NCI-H1694 (cell line): ENCODE data around the gene AP2A2.
A peak's percentile ranks its signal among the peaks of the same experiment; 100 is the strongest.

Experiments
- DNase-seq: peaks from one replicate; lab custom pipeline; 2025; lab: John Stamatoyannopoulos, UW

AP2A2 gene

DNA sequence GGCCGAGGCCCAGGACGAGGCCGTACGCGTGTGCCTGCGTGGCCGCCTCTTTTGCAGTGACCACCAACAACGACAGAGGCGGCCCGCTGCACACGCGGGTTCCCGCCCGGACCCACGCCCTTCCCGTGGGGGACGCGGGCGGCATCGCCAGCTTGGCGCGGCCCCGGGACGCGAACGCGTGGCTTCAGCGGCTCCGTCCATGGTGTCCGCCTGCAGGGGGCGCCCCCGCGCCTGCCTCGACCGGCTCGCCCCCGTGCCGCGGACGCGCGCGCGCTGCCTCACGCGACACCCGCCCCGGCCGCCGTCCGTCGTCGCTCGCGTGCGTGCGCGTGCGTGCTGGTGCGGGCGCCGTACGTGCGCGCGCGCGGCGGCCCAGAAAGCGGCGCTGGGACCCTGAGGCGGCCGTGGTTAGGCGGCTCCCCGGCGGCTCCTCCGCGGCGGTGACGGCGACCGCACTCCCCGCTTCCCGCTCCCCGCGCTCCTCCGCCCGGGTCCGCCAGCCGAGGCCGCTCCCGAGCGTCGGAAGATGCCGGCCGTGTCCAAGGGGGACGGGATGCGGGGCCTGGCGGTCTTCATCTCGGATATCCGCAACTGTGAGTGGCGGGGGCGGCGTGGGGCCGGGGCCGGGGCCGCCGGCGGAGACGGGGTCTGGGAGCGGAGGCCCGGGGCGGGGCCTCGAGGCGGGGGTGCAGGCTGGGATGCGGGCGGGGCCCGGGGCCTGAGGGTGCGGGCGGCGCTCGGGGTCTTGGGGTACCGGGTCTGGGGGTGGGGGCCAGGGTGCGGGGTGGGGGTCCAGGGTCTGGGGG, at the start of gene AP2A2:
TSS of gene AP2A2 (plus strand) at position 375 of the 806 bp plus-strand sequence. CDS start at position 527, 152 bp downstream.
- peak; percentile 29 for DNase-seq

DNA sequence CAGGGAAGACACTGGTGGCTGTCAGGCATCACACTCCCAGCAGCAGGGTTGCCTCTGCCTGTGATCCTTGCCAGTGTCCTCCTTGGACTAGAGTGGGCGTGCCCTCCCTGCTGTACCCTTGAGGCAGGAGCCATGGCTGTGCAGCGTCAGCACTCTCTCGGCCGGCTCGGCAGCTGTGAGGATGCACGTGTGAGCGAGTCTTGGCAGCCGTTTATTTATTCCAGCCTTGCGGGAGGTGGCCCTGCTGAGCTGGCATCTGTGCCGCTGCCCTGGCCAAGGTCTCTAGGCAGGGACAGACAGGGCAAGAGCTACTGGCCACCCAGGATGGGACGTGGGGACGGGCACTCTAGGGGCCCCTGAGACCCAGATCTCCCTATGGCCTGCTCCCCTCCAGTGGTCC, 49.1 kb upstream of the AP2A2 start:
- peak; percentile 82 for DNase-seq

DNA sequence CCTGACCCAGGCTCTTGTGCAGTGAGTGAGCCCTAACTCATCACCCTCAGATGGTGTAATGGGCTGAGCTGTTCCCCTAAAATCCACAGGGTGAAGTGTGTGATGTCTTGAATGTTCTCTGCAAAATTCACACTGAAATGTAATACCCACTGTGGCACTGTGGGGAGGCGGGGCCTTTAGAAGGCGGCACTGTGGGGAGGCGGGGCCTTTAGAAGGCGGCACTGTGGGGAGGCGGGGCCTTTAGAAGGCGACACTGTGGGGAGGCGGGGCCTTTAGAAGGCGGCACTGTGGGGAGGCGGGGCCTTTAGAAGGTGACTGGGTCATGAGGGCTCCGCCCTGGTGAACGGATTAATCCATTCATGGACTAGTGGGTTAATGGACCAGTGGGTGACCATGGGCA, 48.1 kb upstream of the AP2A2 start:
- no peak for DNase-seq

DNA sequence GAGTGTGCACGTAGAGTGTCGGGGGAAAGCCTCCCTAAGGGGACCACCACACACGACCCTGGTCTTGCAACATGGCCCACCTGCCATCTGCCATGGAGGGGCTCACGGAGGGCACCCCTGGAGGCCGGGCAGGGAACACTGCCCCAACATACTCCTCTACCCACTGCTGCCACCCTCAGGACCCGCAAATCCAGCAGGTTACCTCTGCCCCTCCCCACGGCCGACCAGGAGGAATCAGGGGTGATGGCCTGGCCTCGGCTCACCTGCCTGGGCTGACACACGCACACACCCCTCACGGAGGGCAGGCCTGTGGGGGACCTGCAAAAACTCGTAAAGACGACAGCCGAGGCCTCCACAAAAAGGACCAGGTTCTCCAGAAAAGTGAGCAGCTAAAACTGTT, 45.2 kb upstream of the AP2A2 start:
- no peak for DNase-seq

DNA sequence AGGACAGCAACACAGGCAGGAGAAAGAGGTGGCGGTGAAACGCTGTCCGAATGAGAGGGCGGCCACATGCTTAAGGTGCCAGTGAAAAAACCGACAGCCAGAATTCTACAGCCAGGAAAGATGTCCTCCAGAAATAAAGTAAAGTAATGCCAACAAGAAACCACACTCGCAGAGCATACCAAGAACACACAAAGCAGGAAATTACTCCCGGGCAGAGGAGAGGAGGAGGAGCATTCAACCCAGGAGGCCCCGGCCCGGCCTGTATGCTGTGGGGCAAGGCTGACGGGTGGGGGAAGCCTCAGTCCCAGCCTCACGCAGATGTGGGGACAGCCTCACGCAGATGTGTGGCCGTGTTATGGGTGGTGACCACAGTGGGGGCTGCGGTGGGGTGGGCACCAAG, 43.1 kb upstream of the AP2A2 start:
- no peak for DNase-seq

DNA sequence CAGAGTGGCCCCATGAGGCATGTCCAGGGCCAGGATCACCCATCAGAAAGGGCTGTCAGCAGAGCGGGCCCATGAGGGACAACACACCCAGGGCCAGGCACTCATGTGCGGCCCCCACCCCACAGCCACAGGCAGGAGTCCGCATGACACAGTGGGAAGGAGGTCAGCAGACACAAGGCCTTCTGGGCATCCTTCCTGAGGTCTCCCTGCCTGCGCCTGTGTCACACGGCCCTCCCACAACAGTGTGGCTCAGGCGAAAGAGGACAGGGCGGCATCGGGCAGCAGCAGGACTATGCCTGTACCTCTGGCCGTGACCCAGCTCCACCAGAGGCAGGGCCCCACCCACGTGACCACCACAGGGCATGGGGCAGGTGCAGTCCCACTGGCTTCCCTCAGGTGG, 42.1 kb upstream of the AP2A2 start:
- no peak for DNase-seq

DNA sequence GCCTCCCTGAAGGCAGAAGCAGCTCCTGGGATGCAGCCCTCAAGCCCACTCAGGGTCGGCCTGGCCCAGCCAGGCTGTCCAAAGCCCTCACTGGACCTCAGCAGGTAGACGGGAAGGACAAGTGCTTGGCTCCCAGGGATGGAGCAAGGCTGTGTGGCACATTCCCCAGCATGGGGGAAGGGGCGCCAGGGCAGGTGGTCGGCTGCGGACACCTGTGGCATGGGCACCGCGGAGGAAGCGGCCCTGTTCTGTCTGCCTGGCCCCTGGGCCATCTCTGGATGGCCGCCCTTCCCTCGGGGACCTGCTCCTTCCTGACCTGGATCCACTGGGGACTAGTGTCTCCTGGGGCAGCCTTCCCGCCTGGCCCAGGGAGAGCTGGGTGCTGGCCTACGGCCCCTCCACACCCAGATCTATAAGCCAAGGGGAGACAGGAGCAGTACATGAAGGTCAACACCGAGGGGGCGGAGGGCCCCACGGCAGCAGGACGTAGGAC, 41.0 kb upstream of the AP2A2 start:
- no peak for DNase-seq

DNA sequence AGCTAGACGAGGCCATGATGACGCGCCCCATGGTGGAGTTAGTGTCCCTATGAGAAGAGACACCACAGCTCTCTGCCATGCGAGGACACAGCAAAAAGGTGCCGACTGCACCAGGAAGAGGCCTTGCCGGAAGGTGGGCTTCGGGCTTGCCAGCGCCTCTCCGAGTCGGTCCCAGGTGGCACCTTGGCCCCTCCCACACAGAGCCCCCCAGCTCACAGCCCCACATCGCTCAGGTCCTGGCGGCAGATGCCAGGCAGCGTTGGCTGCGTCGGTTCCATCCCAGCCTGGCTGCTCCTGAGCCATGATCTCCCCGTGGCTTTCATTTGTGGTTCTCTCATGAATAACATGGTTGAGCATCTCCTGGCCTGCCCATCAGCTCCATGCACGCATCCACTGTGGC, 39.1 kb upstream of the AP2A2 start:
- DNase-seq: no peak

DNA sequence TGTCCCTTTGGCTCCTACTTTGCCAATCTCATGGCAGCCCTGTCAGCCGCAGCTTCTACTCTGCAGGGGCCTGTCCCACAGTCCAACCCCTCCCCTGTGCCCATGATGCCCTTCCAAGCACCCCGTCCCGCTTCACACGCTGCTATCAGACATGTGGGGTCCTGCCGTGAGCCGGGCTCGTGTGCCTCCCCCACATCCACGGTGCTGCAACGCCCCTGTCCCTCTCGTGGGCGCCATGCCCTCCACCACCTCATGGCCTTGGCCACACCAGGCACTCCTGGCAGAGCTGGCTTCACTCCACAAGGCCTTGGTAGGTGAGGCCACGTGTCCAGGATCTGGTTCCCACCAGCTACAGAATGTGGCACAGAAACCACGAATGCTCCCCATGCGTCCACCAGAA, 38.1 kb upstream of the AP2A2 start:
- no peak for DNase-seq

DNA sequence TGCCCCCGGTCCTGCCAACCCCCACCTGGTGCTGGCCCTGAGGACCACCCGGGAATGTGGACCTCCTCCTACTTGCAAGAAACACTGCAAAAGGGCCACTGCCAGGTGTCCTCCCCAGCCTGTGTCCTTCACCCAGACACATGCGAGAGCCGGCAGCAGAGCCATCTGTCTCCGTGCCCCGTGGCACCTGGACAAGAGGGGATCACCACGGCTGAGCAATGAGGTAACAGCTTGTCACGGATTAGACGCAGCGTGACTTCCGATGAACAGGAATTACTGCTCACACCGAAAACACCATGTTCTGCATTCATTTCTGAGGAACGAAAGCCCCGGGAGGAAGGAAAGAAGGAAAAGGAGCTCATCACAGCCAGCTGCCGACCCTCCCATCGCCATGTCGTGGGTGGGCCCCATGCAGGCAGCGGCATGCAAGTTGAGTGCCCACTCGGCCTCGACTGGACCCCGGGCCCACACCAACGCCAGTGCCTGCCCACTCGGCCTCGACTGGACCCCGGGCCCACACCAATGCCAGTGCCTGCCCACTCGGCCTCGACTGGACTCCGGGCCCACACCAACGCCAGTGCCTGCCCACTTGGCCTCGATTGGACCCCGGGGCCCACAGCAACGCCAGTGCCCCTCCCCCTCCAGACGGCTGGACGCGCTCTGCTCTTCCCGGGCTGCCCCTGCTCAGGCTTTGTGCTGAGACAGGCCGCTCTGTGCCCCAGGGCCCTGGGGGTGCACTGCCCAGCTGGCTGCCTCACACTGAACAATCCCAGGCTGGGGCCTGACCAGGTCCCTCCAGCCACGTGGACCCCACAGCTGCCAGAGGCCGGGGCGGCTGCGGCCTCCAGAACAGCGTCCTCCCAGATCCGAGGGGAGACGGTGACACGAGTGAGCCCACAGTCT, 37.1 kb upstream of the AP2A2 start:
- DNase-seq: no peak

DNA sequence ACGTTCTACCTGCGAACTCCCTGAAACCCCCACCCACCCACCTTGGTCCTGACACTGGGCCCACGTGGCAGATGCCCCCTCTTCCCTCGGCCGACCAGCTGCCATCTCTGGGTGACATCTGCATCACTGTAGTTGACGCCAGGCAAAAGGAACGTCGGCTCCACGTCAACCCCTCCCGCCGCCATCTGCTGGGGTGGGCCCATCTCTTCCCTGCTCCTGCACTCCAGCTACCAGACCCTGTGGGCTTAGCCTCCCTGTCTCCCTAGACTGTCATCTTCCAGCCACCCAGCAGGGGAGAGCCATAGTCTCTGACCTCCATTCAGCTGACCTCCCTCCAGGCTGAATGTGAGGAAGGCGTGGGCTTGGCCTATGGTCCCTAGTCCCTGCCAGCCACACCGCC, 36.4 kb upstream of the AP2A2 start:
- DNase-seq: peak; percentile 69

DNA sequence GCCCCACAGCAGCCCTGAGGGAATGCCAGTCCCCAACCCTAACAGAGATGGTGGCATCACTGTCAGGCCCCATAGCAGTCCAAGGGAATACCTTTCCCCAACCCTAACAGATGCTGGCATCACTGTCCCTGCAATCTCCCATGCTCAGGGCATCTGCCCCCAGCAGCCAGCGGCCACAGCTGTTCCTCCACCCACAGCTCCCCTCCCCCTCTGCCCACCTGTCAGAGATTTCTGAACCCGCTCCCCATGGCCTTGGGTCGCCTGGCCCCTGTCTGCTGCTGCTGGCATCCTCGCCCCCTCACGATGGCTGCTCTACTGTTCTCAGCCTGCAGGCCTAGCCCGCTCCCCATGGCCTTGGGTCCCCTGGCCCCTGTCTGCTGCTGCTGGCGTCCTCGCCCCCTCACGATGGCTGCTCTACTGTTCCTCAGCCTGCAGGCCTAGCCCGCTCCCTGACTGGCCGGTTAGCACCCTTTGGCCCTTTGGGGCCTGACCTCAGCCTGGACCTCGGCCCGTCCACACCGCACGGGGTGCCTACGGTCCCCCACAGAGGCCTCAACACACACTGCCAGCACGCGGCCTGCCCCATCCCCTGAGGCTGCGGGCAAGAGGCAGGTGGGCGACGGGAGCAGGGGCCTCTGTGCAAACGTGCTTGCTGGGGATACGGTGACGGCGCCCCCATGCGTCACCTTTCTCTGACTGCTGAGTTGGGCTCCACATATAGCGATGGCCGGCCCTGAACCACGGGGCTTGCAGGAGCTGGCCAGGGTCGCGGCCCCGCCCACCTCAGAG, 35.8 kb upstream of the AP2A2 start:
- peak; percentile 36 for DNase-seq

DNA sequence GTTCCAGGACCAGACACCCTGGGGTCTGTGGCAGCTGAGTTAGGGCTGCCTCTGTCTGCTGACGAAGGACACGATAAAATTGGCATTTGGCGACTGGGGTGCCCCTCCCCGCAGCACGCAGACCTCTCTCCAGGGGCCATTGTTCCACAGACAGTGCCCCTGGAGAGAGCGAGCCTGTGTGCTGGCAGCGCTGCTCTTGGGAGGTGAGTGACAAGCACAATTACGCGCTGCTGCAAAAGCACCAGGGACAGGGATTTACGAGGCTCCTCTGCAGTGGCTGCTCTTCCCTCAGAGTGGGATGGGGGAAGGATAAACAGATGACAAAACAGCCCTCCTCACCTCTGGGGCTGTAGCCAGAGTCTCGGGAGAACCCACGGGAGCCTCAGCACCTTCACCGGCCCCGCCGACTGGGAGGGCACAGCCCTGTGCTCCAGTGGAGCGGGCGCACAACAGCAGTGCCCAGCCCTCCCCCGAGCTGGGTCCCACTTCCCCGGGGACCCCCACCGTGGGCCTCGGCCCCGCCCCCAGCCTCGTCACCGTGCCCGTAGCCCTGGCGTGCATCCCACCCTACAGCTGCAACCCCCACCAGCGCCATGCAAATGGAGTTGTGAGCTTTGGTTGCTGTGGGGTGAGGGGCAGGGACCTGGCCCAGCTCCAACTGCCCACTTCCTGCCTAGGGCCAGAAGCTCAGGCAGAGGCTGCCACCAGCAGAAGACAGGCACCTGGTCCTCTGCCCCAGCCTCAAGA, 34.7 kb upstream of the AP2A2 start:
- peak; percentile 52 for DNase-seq

DNA sequence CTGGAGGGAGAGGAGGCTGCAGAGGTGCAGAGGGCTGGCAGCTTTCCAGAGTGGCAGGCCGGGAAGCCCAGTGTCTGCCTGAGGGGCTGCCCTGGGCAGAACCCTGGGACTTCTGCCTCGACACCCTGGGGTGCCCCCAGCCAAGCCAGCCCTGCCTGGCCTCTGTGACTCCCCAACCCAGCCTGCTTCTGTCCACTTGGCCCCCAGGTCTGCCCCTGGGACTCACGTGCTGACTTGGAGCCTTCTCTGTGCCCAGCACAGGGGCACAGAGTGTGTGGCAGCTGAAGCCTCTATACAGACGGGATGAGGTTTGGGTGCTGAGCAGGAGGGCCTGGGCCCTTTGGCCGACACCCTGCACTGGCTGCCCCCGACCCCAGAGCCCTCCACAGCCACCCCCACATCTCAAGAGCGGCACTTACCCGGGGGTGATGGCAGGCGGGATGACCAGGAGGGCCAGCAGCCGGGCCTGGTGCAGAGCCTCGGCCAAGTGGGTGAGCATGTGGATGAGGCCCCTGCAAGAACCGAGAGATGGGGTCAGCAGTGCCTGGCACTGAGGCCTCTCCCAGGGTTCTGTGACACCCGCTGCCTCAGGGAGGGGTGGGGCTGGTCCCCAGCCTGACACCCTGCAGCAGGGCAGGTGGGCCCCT, 32.5 kb upstream of the AP2A2 start:
- no peak for DNase-seq

DNA sequence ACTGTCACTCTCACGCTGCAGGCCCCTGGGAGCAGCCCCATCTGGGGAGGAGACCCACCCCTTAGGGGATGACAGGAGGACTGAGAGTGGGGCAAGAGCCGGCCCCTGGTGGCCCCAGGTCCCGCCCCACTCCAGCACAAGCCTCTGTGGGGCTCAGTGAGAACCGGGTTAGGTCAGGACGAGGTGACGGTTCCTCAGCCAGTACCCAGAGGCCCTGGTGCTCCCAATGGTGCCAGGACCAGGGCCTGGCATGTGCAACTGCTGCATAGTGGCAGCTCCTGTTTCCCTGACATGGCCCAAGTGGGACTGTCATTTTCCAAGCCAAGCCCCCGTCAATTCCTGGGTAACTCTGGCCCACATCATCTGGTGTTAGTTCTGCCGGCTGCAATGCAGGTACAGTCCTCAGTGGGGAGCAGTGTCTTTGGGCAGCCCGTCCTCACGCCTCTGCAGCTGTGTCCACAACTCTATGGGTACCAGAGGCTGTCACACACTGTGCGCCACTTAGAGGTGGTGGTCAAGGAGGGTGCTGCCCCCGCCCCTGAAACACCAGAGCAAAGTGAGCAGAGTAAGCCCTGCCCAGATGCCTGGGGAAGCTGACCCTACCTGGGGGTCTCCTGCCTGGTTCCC, 31.0 kb upstream of the AP2A2 start:
- DNase-seq: no peak

DNA sequence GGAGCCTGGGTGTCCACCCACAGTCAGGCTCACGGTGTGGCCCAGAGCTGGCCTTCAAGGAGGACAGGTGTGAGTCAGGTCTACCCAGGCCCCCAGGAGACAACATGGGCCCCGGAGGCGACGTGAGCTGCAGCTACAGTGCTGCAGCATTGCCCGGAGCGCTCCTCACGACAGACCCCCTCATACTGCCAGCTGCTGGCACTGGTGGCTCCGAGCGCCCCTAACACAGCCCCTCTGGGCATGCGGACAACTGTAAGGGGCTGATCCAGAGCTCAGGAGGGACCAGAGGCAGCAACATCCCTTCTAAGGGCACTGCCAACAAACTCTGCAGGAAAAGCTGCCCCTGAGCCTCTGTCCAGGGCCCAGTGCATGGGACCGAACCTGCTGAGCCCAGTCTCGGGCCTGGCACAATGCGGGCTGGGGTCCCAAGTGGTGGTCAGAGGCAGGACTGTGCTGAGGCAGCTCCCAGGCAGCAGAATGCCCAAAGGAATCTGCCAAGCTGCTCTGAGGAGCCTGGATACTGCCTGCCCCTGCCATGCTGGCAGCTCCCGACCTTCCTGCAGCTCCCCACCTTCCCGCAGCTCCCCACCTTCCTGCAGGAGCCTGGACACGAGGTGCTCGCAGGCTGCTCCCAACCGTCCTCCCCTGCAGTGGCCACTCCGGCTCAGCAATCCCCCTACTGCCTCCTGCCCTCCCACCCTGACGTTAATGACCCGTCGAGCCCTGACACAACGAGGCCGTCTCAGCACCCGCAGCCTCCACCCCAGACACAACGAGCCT, 30.1 kb upstream of the AP2A2 start:
- no peak for DNase-seq

DNA sequence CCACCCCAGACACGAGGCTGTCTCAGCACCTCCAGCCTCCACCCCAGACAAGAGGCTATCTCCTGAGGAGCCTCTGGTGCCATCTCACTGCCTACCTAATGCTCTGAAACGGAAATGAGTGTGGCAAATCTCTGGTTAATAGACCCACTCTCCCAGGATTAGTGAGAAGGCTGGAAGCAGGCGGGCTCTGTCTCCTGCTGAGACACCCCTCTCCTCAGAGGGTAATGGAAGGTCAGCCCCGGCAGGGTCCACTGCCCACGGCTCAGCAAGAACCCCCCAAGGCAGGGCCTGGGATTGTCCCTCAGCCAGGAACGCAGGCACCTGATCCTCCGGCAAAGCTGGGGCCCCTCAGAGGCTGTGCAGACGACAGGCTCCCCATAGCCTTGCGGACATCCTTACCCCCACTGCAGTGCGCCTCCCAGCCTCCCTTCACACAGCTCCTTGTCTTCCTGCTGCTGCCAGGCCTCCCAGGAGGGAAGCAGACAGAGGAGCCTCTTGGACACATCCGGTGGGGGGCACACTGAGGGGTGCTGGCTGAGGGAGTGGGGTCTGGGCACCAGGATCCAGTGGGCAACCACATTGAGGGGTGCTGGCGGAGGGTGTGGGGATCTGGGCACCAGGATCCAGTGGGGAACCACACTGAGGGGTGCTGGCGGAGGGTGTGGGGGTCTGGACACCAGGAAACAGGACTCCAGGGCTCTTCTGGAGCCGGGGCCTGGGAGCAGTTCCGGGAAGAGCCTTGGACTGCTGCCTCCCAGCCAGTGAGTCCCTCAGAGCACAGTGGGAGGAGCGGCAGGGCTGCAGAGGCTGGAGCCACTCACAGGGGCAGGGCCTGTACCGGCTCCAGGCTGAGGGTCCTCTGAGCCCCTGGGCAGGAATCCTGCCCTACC, 28.2 kb upstream of the AP2A2 start:
- no peak for DNase-seq

DNA sequence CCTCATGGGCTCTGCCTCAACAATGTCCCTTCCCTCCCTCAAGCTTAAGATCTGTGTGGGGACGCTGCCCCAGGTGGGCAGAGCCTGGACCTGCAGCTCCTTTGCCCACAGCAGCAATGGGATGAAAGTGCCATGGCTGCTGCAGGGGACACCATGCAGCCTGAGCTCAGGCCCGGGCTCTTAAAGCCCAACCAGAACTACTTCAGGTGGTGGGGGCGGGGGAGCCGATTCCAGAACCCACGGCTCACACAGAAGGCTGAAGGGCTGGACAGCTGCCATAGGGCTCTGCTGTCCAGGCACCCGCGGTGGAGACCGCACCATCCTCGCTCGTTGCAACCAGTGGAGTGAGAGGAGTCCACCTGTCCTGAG, 27.5 kb upstream of the AP2A2 start:
- no peak for DNase-seq
